Measurements from ENCODE around the gene PFN4. TPM values are rescaled to one million over a fixed set of nuclear protein-coding genes. Genes with fewer than 3 reads are reported as not detected.
"Not testable (repeated sequence)": the region's sequence is repeated elsewhere in the genome, so short reads cannot be mapped to it uniquely, and the experiment has no call there.

PFN4 gene
- total RNA-seq, 2 donors from 2014 or later, result not detected

DNA sequence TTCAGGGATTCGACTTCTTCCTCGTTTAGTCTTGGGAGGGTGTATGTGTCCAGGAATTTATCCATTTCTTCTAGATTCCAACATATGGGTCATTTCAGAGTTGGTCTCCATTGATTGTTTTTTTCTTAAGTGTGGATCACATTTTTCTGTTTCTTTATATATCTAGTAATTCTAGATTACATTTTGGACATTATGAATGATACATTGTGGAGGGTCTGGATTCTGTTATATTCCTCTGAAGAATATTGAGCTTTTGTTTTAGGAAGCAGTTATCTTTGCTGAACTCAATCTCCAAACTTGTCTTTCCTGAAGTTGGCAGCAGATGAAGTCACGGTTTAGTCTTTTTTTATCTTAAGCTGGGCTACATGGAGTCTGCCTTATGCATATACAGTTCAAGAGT lies 9.4 kb upstream of the PFN4 start:
- no peaks in the 10 kb centered on the region for H3K9me3 ChIP-seq (ENCODE audit: control insufficient read depth, low read length, poor library complexity, severe bottlenecking)
- H3K4me3 Mint-ChIP-seq, result no peak overlapping the region
- peaks cover 4% of the 10 kb centered on the region for H3K4me1 Mint-ChIP-seq
- no peak for DNase-seq
- H3K27ac Mint-ChIP-seq, result no peak overlapping the region
- peaks cover 10% of the 10 kb centered on the region for H3K36me3 Mint-ChIP-seq (ENCODE audit: low read depth)
- no peak for ATAC-seq
- no peaks in the 10 kb centered on the region for H3K27me3 Mint-ChIP-seq

- H3K4me1 Mint-ChIP-seq, result peaks cover 17% of the 10 kb centered on the region
- H3K27me3 Mint-ChIP-seq, result no peaks in the 10 kb centered on the region
- H3K9me3 ChIP-seq (ENCODE audit: control insufficient read depth, low read length, poor library complexity, severe bottlenecking), result no peaks in the 10 kb centered on the region
- DNase-seq, result no peak
- H3K27ac Mint-ChIP-seq, result no peak overlapping the region
- H3K36me3 Mint-ChIP-seq (ENCODE audit: low read depth), result peaks cover 6% of the 10 kb centered on the region
- no peak overlapping the region for H3K4me3 Mint-ChIP-seq
- no peak for ATAC-seq
These were observed 2.8 kb upstream of the PFN4 start for GRCh38 chr2:24125956-24126355.

- peak overlapping the region; percentile 87 for H3K4me3 Mint-ChIP-seq
- H3K4me1 Mint-ChIP-seq, result peaks cover 17% of the 10 kb centered on the region
- ATAC-seq, result peak; percentile 7
- no peak for DNase-seq
- peak overlapping the region; percentile 53 for H3K27ac Mint-ChIP-seq
- no peaks in the 10 kb centered on the region for H3K9me3 ChIP-seq (ENCODE audit: control insufficient read depth, low read length, poor library complexity, severe bottlenecking)
- H3K36me3 Mint-ChIP-seq (ENCODE audit: low read depth), result peaks cover 6% of the 10 kb centered on the region
- no peaks in the 10 kb centered on the region for H3K27me3 Mint-ChIP-seq
These were observed 917 bp upstream of the PFN4 start for GRCh38 chr2:24123922-24124580.

GRCh38 chr2:24122366-24123194 lies 554 bp downstream of the PFN4 start:
- DNase-seq, result no peak
- peaks cover 5% of the 10 kb centered on the region for H3K36me3 Mint-ChIP-seq (ENCODE audit: low read depth)

DNA sequence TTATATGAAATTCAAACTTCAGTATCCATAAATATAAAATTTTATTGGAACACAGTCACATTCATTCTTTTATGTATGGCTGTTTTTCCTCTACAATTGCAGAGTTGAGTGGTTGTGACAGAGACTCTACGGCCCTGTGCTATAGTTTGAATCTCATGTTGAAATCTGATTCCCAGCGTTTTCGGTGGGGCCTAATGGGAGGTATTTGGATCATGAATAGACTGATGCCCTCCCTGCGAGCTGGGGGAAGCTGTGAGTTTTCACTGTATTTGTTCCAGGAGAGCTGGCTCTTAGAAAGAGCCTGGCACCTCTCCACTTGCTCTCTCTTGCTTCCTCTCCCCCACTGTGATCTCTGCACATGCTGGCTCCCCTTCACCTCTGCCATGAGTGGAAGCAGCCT lies 1.7 kb downstream of the PFN4 start:
- H3K36me3 Mint-ChIP-seq (ENCODE audit: low read depth), result peaks cover 5% of the 10 kb centered on the region
- H3K27ac Mint-ChIP-seq, result no peak overlapping the region
- no peak for DNase-seq
- no peak for ATAC-seq
- H3K4me3 Mint-ChIP-seq, result no peak overlapping the region
- H3K27me3 Mint-ChIP-seq, result no peaks in the 10 kb centered on the region
- H3K9me3 ChIP-seq (ENCODE audit: control insufficient read depth, low read length, poor library complexity, severe bottlenecking), result no peaks in the 10 kb centered on the region
- H3K4me1 Mint-ChIP-seq, result peaks cover 20% of the 10 kb centered on the region

More at GRCh38 chr2:24122366-24123194, 554 bp downstream of the PFN4 start:
- Mint-ChIP-seq H3K4me3 (peak overlapping the region; percentile 83), H3K27ac (peak overlapping the region; percentile 76), H3K4me1 (peaks cover 20% of the 10 kb centered on the region), H3K27me3 (no peaks in the 10 kb centered on the region)
- ATAC-seq, result no peak
- no peaks in the 10 kb centered on the region for H3K9me3 ChIP-seq (ENCODE audit: control insufficient read depth, low read length, poor library complexity, severe bottlenecking)

DNA sequence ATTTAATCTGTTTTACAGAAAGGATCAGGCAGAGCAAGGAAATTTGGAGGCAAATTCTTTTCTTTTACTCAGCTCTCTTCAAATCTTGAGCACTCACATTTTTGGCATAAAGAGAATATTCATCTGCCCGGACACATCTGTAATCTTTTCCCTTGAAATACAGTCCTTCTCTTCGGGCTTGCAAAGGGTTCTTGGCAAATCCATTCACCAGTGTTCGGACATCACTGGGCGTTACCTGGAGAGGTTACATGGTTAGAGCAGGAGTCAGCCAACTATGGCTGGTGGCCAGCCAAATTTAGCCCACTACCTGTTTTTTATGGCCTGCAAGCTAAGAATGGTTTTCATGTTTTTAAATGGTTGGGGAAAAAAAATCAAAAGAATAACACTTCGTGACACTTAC lies 2.1 kb downstream of the PFN4 start:
- Mint-ChIP-seq H3K27me3 (no peaks in the 10 kb centered on the region), H3K36me3 (ENCODE audit: low read depth) (peaks cover 5% of the 10 kb centered on the region), H3K4me3 (no peak overlapping the region), H3K27ac (no peak overlapping the region), H3K4me1 (peaks cover 20% of the 10 kb centered on the region)
- DNase-seq, result no peak
- H3K9me3 ChIP-seq (ENCODE audit: control insufficient read depth, low read length, poor library complexity, severe bottlenecking), result no peaks in the 10 kb centered on the region
- ATAC-seq, result no peak

DNA sequence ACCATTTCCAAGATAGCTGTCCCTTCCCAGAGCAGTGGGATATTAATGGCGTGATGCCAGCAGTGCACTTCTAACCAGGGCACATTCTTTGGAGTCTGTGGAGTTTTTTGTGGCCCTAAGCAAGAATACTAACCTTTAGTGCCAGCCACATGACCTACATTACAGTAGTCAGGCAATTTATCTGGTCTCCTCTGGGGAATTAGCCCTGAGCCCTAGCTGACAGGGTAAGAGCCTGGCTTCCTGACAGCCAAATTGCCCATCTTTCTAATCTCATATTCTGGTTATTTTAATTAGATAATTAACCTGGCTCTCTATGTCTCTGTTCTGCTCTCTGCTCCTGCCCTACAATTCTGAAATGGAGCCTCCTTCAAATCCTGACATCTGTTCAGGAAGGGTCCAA lies 5.2 kb downstream of the PFN4 start:
- no peaks in the 10 kb centered on the region for H3K27me3 Mint-ChIP-seq
- no peak overlapping the region for H3K4me3 Mint-ChIP-seq
- ATAC-seq, result no peak
- H3K9me3 ChIP-seq (ENCODE audit: control insufficient read depth, low read length, poor library complexity, severe bottlenecking), result no peaks in the 10 kb centered on the region
- peak overlapping the region; percentile 60 for H3K27ac Mint-ChIP-seq
- H3K36me3 Mint-ChIP-seq (ENCODE audit: low read depth), result peaks cover 3% of the 10 kb centered on the region
- DNase-seq, result no peak
- peaks cover 8% of the 10 kb centered on the region for H3K4me1 Mint-ChIP-seq

DNA sequence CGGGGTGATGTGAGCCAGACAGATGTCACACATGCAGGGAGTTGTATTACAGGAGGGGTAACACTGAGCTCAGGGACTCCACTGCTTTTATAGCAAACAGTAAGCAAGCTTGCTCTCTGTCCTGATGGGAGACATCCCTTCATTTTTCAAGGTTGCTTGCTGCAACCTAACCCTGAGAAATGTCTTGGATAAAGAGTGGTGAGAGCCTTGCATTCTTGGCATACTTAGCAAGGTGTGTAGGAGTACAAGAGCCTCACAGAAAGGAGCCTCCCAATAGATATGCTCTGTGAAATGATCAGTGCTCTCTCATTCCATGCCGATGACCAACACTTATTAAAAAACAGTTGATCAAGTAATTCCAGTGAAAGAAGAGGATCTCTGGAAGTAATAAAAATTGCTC lies 8.1 kb downstream of the PFN4 start:
- peaks cover 3% of the 10 kb centered on the region for H3K4me1 Mint-ChIP-seq
- no peak for DNase-seq
- H3K4me3 Mint-ChIP-seq, result no peak overlapping the region
- no peak overlapping the region for H3K27ac Mint-ChIP-seq
- H3K36me3 Mint-ChIP-seq (ENCODE audit: low read depth), result peaks cover 3% of the 10 kb centered on the region
- ATAC-seq, result no peak
- H3K27me3 Mint-ChIP-seq, result no peaks in the 10 kb centered on the region
- no peaks in the 10 kb centered on the region for H3K9me3 ChIP-seq (ENCODE audit: control insufficient read depth, low read length, poor library complexity, severe bottlenecking)

DNA sequence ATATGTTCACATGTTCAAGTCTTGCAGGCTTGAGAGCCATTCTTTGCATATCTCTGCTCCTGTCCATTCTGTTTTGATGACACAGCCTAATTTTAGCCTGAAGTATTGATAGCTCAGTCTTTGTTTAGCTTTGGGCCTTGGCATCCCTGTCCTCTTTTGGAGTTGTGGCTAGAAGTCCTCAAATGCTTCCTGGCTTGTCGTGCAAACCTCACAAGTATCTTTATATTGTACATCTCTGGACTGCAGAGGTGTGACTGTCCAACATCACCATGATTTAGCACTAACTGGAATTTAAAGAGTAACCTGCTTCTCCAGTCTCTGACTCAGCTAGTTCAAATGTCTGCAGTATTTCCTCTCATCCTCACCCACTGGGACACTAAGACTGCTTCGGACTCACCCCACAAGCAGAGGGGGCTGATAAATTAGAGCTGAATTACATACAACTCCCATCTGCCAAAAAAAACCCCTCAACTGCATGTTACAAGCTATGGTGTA lies 11.7 kb downstream of the PFN4 start:
- DNase-seq, result no peak
- Mint-ChIP-seq H3K27ac (no peak overlapping the region), H3K36me3 (ENCODE audit: low read depth) (no peaks in the 10 kb centered on the region), H3K27me3 (no peaks in the 10 kb centered on the region), H3K4me1 (no peaks in the 10 kb centered on the region), H3K4me3 (no peak overlapping the region)
- no peaks in the 10 kb centered on the region for H3K9me3 ChIP-seq (ENCODE audit: control insufficient read depth, low read length, poor library complexity, severe bottlenecking)
- ATAC-seq, result no peak

DNA sequence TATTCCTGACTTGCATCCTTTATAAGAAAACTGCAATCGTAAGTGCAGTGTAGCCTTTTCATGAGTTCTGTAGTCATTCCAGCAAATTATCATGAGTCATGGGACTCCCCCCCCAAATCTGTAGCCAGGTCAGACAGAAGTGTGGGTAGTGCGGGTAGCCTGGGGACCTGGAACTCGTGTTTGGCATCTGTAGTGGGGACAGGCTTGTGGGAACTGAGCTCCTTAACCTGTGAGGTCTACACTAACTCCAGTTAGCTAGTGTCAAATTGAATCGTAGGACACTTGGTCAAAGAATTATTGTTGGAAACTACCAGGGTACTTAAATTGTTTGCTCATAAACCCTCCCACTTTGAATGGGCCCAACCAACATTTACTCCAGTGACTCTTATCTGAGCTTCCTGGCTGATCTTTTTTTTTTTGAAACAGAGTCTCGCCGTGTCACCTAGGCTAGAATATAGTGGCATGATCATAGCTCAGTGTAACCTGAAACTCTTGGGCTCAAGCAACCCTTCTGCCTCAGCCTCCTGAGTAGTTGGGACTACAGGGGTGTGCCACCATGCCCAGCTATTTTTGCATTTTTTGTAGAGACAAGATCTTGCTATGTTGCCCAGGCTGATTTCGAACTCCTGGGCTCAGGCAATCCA lies 12.4 kb downstream of the PFN4 start:
- DNase-seq (no peak), ATAC-seq (no peak)
- H3K27ac Mint-ChIP-seq, result no peak overlapping the region
- H3K27me3 Mint-ChIP-seq, result no peaks in the 10 kb centered on the region
- no peaks in the 10 kb centered on the region for H3K36me3 Mint-ChIP-seq (ENCODE audit: low read depth)
- H3K4me3 Mint-ChIP-seq, result no peak overlapping the region
- H3K4me1 Mint-ChIP-seq, result no peaks in the 10 kb centered on the region
- H3K9me3 ChIP-seq (ENCODE audit: control insufficient read depth, low read length, poor library complexity, severe bottlenecking), result no peaks in the 10 kb centered on the region

DNA sequence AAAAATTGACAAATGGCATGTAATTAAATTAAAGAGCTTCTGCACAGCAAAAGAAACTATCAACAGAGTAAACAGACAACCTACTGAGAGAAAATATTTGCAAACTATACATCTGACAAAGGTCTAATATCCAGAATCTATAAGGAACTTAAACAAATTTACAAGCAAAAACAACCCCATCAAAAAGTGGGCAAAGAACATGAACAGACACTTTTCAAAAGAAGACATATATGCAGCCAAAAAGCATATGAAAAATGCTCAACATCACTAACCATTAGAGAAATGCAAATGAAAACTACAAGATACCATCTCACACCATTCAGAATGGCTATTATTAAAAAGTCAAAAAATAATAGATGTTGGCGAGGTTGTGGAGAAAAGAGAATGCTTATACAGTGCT lies 13.7 kb downstream of the PFN4 start:
- not testable (repeated sequence) for ATAC-seq; H3K27ac Mint-ChIP-seq; H3K4me1 Mint-ChIP-seq; H3K4me3 Mint-ChIP-seq; H3K27me3 Mint-ChIP-seq; H3K9me3 ChIP-seq (ENCODE audit: control insufficient read depth, low read length, poor library complexity, severe bottlenecking); DNase-seq; H3K36me3 Mint-ChIP-seq (ENCODE audit: low read depth)

- Mint-ChIP-seq H3K36me3 (ENCODE audit: low read depth) (no peaks in the 10 kb centered on the region), H3K27ac (no peak overlapping the region), H3K4me1 (no peaks in the 10 kb centered on the region), H3K27me3 (no peaks in the 10 kb centered on the region), H3K4me3 (no peak overlapping the region)
- DNase-seq, result no peak
- no peaks in the 10 kb centered on the region for H3K9me3 ChIP-seq (ENCODE audit: control insufficient read depth, low read length, poor library complexity, severe bottlenecking)
- ATAC-seq, result no peak
These were observed 15.8 kb downstream of the PFN4 start for GRCh38 chr2:24107336-24107735.

GRCh38 chr2:24106786-24107185 lies 16.3 kb downstream of the PFN4 start:
- no peaks in the 10 kb centered on the region for H3K9me3 ChIP-seq (ENCODE audit: control insufficient read depth, low read length, poor library complexity, severe bottlenecking)
- Mint-ChIP-seq H3K4me1 (no peaks in the 10 kb centered on the region), H3K4me3 (no peak overlapping the region), H3K27ac (no peak overlapping the region), H3K27me3 (no peaks in the 10 kb centered on the region), H3K36me3 (ENCODE audit: low read depth) (no peaks in the 10 kb centered on the region)
- ATAC-seq, result no peak
- no peak for DNase-seq
